ENCODE data around the gene PARVG. TPM values are rescaled to one million over a fixed set of nuclear protein-coding genes. Genes with fewer than 3 reads are reported as not detected.

PARVG gene
- total RNA-seq, 1 experiment from 2014 or later: 0.23 TPM

DNA sequence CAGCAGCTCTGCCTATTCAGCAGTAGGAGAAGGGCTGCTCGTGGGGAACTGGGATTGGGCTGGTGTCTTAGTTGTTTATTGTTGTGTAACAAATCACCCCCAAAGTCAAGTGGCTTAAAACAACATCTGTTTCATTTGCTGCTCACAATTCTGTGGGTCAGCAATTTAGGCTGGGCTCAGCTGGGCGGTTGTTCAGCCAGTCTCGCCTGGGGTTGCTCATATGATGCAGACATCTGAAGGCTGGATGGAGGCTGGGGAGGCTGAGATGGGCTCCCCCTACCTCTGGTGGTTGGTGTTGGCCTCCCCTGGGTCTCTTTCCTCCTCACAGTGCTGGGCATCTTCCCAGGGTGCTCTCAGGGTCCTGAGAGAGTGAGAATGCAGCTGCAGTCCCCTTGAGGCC, 43.3 kb upstream of the PARVG start:
- BruUV-seq (replicated peaks): no TSS peak
- peaks cover 5% of the 10 kb centered on the region for H3K9me3 Mint-ChIP-seq (ENCODE audit: unreplicated experiment)
- POLR2A ChIA-PET: no interaction called here
- intact Hi-C loops (cut with micrococcal nuclease): no loop called here
- H3K36me3 Mint-ChIP-seq (ENCODE audit: insufficient read depth, unreplicated experiment): peaks cover 6% of the 10 kb centered on the region
- DNase-seq (ENCODE audit: unreplicated experiment): no peak
- CTCF ChIA-PET: interaction anchor here (0.6 kb wide), 1 partner anchor 32 kb away, joined by 3 read pairs; no protein-coding TSS in a partner anchor
- no peak overlapping the region for H3K27ac Mint-ChIP-seq (ENCODE audit: low read depth, unreplicated experiment)
- H3K4me3 Mint-ChIP-seq (ENCODE audit: unreplicated experiment): no peak overlapping the region
- no peaks in the 10 kb centered on the region for H3K4me1 Mint-ChIP-seq (ENCODE audit: insufficient read depth, unreplicated experiment)
- TF ChIP-seq, protein P1, sequence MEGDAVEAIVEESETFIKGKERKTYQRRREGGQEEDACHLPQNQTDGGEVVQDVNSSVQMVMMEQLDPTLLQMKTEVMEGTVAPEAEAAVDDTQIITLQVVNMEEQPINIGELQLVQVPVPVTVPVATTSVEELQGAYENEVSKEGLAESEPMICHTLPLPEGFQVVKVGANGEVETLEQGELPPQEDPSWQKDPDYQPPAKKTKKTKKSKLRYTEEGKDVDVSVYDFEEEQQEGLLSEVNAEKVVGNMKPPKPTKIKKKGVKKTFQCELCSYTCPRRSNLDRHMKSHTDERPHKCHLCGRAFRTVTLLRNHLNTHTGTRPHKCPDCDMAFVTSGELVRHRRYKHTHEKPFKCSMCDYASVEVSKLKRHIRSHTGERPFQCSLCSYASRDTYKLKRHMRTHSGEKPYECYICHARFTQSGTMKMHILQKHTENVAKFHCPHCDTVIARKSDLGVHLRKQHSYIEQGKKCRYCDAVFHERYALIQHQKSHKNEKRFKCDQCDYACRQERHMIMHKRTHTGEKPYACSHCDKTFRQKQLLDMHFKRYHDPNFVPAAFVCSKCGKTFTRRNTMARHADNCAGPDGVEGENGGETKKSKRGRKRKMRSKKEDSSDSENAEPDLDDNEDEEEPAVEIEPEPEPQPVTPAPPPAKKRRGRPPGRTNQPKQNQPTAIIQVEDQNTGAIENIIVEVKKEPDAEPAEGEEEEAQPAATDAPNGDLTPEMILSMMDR (IDR thresholded peaks at IDR 0.05; ENCODE audit: unreplicated experiment): no peak
- no peaks in the 10 kb centered on the region for H3K27me3 Mint-ChIP-seq (ENCODE audit: insufficient read depth, unreplicated experiment)

DNA sequence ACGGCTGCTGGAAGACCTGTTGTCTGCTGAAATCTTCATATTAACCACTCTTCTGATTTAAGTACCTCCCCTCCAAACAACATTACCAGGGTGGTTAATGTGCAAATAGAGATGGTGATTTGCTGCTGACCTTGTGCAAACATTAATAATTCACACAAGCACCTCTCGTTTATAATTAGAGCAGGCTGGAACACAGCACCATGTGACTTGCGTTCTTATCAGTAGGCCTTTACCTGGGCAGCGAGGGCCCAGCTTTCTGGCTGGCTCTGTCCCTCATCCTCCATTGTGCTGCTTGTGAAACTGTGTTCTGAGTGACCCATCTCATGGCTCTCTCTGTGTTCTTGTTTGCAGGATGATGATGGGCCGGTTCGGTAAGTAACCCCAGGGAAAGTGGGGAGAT, 41.0 kb upstream of the PARVG start:
- intact Hi-C loops (cut with micrococcal nuclease): no loop called here
- H3K36me3 Mint-ChIP-seq (ENCODE audit: insufficient read depth, unreplicated experiment): peaks cover 6% of the 10 kb centered on the region
- H3K4me3 Mint-ChIP-seq (ENCODE audit: unreplicated experiment): no peak overlapping the region
- TF ChIP-seq, protein P1 (IDR thresholded peaks at IDR 0.05; ENCODE audit: unreplicated experiment): no peak
- no peak overlapping the region for H3K27ac Mint-ChIP-seq (ENCODE audit: low read depth, unreplicated experiment)
- BruUV-seq (replicated peaks): no TSS peak
- H3K27me3 Mint-ChIP-seq (ENCODE audit: insufficient read depth, unreplicated experiment): no peaks in the 10 kb centered on the region
- CTCF ChIA-PET: no interaction called here
- H3K9me3 Mint-ChIP-seq (ENCODE audit: unreplicated experiment): peaks cover 5% of the 10 kb centered on the region
- DNase-seq (ENCODE audit: unreplicated experiment): no peak
- H3K4me1 Mint-ChIP-seq (ENCODE audit: insufficient read depth, unreplicated experiment): no peaks in the 10 kb centered on the region
- POLR2A ChIA-PET: no interaction called here

DNA sequence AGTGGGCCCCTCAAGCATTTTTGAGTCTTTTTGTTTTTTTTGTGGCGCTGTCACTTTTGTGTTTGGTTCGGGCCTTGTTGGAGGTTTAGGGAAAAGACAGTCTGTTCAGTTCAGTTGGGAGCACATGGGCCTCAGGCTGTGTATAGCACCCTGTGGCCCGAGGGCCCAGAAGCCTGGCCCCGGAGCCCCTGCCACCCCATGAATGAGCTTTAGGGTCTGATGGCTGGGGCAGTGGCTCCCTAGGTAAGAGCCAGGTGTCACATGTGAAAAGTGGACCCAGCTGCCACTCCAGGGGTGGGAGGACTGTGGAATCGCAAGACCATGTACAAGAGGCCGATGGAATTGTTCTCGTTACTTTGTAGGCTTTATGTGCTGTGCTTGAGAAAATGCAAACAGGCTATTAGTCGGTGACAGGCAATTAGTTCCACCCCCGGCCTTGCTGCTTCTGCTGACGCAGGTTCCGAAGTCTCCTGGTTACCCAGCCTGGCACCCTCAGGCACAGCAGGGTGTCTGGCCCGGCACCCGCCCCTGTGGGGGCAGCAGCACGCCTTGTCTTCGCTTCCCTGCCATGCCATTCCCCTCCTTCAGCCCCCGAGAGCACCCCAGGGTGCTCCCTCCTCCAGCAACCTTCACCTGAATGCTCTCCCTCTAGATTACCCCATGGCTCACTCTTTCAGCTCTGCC, 38.2 kb upstream of the PARVG start:
- intact Hi-C loops (cut with micrococcal nuclease): no loop called here
- no peak for DNase-seq (ENCODE audit: unreplicated experiment)
- Mint-ChIP-seq H3K27me3 (ENCODE audit: insufficient read depth, unreplicated experiment) (no peaks in the 10 kb centered on the region), H3K4me3 (ENCODE audit: unreplicated experiment) (no peak overlapping the region), H3K27ac (ENCODE audit: low read depth, unreplicated experiment) (no peak overlapping the region), H3K36me3 (ENCODE audit: insufficient read depth, unreplicated experiment) (peaks cover 6% of the 10 kb centered on the region), H3K9me3 (ENCODE audit: unreplicated experiment) (no peaks in the 10 kb centered on the region), H3K4me1 (ENCODE audit: insufficient read depth, unreplicated experiment) (no peaks in the 10 kb centered on the region)
- no TSS peak for BruUV-seq (replicated peaks)
- TF ChIP-seq, protein P1 (IDR thresholded peaks at IDR 0.05; ENCODE audit: unreplicated experiment): no peak
- ChIA-PET CTCF (no interaction called here), POLR2A (no interaction called here)

DNA sequence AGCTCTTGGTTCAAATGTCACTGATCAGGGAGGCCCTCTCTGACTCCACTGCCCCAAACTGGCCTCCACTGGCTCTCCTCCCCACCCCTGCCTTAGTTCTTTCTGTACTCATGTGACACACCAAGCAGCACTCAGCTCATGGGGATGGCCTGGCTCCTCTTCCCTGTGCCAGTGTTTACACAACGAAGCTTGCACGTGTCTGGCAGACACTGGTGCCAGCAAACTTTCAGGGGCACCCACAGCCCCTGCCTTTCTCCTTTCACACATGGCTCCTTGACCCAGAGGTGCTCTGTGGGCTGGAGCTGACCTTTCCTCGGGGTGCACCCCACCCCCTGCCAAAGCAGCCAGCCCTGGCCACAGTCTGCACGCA, 37.6 kb upstream of the PARVG start:
- CTCF ChIA-PET: no interaction called here
- no peak overlapping the region for H3K4me3 Mint-ChIP-seq (ENCODE audit: unreplicated experiment)
- no TSS peak for BruUV-seq (replicated peaks)

More for the DNA sequence above, 37.6 kb upstream of the PARVG start:
- no peak for DNase-seq (ENCODE audit: unreplicated experiment)
- intact Hi-C loops (cut with micrococcal nuclease): no loop called here
- H3K27ac Mint-ChIP-seq (ENCODE audit: low read depth, unreplicated experiment): no peak overlapping the region
- H3K27me3 Mint-ChIP-seq (ENCODE audit: insufficient read depth, unreplicated experiment): no peaks in the 10 kb centered on the region
- no peaks in the 10 kb centered on the region for H3K9me3 Mint-ChIP-seq (ENCODE audit: unreplicated experiment)
- POLR2A ChIA-PET: no interaction called here
- peaks cover 6% of the 10 kb centered on the region for H3K36me3 Mint-ChIP-seq (ENCODE audit: insufficient read depth, unreplicated experiment)
- no peaks in the 10 kb centered on the region for H3K4me1 Mint-ChIP-seq (ENCODE audit: insufficient read depth, unreplicated experiment)
- TF ChIP-seq, protein P1 (IDR thresholded peaks at IDR 0.05; ENCODE audit: unreplicated experiment): no peak

Data from MCF 10A (cell line).